GM19043 (cell line): ENCODE measurements around the gene SPAG17.
A peak's percentile ranks its signal among the peaks of the same experiment; 100 is the strongest.

Experiments used
- ATAC-seq: cut with Tn5 transposase; IDR thresholded peaks from one replicate; pipeline ENCODE4 v1.9.1; 2021; ENCODE audit warnings: low read depth; ENCODE audit not compliant: unreplicated experiment

Gene SPAG17

DNA sequence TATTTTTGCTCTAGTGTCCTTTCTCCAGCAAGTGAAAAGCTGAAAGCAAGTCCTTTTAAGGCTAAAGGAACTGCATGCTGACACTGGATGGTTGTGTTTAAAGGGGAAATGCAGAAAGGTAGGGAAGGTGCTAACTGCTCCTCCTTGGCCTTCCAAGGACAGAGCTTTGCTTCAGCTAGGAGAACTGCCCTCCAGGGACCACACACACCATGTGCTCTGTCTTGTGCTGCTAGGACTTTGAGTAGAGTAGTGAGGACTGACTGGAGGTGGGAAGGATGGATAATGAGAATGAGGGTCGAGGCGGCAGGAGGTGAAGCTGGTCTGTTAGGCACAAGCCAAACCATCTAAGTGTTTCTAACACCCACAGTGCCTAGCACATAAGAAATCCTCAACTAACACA is 177.6 kb downstream of the SPAG17 start:
- no peak for ATAC-seq

DNA sequence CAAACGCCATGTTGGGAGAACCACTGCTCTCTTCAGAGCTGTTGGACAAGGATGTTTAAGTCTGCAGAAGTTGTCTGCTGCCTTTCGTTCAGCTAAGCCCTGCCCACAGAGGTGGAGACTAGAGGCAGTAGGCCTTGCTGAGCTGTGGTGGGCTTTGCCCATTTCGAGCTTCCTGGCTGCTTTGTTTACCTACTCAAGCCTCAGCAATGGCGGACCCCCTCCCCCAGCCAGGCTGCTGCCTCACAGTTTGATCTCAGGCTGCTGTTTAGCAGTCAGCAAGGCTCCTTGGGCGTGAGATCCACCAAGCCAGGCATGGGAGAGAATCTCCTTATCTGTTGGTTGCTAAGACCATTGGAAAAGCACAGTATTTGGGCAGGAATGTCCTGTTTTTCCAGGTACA is 180.7 kb downstream of the SPAG17 start:
- no peak for ATAC-seq

DNA sequence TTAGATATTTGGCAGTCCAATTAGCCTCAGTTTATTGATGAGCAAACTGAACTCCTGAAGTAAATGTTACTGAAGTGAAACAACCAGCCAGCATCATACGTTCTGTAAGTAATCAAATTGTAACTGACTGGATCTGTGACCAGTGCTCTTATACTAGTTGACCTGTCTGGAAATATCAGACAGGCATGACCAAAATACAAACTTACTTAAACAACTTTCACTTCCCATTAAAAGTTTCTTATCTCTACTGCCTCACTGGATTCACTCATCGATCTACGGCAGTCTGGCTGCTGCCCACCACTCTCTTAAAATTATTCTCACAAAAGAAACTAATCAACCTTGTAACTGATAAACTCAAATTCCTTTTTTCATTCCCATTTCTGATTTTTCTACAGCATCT is 199.1 kb downstream of the SPAG17 start:
- peak; percentile 81 for ATAC-seq

DNA sequence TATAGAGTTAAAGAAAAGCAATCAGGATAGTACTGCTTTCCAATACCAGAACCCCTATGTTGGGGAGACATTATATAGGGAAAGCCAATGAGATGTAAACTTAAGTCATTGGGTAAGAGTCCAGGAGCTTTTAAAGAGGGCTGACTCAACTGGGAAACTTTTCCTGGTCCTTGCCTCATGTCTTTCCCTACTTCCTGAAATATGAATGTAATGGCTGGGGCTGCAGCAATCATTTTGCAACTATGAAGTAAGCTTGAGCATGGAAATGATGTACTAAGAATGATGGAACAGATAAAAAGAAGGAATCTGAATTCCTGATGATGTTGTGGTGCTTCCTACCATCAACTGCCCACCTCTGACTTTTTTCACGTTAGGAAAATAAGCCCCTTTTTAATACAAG is 199.8 kb downstream of the SPAG17 start:
- no peak for ATAC-seq

DNA sequence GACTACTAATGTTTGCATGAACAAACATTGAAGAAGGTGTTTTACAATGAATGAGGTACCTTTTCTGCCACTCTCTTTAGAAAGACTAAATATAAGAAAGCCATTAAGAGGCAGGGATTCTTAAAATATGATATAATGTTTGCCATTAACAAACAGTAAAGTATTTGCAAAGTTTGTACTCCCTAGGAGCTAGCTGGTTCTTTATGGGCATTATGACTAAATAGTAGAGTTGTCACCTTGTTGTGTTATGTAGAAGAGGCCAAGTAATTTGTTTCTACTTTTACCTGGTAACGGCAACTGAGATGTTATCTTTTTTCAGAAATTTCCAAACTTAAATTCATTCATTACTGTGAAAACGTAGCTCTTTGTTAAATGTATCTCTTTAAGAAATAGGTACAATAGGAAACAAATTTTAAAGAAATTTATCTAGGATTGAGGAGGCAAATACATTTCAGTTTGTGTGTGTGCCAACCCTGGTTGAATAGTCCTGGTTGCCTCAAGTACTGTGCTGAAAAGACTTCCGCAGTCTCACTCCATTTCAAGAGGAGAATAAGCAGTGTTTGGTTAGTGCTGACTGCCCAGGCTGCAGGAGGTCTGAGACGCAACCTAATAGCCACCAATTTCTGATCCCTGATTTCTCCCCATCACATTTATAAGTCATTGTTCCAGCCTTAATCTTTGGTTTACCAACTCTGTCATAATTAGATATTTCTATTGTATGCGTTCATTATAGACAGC is 203.4 kb downstream of the SPAG17 start:
- no peak for ATAC-seq

DNA sequence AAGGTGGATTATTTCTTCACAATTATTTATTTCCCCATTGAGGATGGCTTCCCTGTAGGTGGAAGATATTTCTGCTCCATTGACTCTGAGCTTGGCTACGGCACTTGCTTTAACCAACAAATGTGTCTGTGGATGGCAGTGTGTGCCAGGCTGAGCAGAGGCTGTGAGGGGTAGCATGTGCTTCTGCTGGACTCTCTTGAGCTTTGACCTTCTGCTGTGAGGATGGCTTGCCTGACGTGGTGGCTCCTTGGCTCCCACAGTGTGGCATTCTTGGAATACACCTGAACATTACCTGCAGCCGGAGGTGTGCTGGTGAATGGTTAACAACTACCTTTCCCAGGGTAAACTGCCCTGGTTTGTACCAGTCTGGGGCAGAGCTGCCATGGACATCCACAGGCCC is 208.6 kb downstream of the SPAG17 start:
- no peak for ATAC-seq

DNA sequence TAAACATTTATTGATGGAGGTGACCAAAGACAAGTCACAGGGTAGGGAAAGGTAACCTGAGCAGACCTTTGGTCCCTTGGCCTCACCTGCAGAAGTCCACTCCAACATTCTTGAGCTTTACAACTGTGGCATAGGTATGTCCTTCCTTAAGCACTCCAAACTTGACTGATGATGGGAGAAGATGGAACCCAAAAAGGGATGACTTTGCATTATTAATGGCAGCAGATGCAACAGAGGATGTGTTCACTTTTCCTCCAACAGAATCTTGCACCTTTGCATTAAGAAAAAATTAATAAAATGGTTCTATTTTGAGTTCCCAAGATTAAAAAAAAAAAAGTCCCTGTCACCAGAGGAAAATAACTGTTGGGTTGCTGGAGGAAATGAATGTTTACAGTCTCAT is 213.3 kb downstream of the SPAG17 start:
- ATAC-seq, result no peak

DNA sequence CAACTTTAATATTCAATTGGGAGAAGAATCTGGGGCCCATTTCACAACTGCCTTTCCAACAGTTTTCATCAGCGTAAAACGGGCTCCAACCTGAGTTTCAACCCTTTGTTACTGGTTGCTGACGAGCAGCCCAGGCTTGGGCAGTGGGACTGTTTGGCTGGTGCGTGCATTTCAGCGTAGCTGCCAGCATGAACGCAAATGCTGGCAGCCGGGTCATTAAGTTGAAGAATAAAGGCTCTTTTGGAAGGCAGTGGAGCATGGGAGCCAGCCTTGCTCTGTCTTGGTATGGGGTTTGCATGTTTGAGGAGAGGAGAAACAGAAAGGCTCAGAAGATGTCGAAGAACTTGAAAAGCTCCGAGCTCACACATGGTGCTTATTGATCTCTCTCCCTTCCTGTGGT is 214.8 kb downstream of the SPAG17 start:
- ATAC-seq, result no peak

DNA sequence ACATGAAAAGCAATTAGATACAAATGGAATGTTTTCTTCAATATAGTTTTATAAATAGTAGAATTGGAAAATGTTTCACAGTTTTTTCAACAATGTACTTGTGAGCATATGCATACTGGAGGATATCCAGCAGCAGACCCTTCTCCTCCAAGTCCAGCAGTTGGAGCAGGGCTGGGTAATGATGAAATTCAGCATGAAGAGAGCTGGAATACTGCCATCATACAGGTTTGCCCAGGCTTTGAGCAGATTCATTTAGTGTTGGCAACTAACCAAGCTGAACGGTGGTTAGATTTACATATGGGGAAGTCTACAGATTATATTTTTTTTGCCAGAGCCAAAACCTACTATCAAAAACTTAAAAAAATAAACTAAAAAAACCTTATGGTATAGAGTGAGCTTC is 217.1 kb downstream of the SPAG17 start:
- no peak for ATAC-seq

DNA sequence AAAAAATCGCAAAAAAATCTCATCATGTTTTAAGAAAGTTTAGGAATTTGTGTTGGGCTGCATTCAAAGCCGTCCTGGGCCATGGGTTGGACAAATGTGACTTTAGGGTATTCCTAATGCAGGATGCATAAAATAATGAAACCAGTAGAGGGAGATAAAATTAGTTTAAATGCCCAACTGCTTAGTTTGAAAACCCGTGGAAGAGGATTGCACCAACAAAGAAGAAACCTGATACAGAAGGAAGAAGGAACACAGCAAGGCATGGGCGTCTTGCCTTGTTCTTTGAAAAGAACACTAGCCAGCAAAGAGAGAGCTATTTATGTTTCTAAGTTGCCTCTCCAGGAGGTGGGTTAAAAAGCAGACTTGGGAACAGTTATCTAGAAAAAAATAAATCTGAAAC is 217.6 kb downstream of the SPAG17 start:
- ATAC-seq, result no peak

DNA sequence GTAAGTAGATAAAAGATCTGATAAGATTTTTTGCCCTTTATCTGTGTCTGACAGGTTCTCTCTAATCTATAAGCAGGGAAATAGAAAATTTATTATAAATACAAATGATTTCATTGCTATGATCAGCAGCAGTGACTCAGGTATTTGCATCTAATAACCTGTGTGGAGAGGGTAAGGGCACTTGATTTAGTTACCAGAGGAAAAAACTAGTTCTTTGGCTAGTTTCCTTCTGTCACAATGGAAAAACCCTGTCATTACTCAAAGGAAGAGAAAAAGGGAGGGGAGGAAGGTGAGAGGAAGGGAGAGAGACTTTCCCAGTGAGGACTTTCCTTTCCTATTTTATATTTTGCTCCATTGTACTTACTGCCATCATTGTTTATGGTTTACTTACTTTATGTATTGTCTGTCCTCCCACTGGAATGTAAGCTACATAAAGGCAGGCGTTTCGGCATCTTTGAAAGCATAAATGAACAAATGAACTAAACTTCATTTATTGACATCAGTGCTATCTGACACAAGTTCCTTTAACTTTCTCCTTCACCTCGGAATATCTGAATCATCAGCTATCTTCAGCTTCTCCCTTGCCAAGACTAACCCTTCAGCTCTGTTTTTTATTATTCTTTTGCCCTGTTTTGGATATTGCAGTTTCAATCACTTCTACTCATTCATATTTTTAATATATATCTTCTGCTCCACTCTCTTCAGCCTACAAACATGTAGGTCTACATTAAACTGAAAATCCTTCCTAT is 220.6 kb downstream of the SPAG17 start:
- ATAC-seq, result no peak

DNA sequence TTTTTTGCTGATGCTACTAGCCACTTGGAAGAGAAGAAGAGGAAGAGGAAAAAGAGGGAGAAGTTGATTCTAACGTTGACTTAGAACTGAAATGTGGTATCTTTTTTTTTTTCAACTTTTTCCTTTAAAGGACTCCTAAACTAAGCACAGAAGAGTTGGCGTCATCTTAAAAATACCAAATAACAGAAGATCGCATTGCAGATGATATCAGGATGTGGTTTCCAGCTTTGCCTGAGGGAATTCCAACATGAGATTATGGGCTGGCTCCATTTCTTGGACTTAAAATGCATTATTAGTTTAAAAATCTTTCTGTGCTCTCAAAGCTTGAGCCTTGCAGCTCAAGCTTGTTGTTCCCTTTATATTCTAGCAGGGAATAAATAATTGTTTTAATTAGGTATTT is 225.7 kb downstream of the SPAG17 start:
- no peak for ATAC-seq

DNA sequence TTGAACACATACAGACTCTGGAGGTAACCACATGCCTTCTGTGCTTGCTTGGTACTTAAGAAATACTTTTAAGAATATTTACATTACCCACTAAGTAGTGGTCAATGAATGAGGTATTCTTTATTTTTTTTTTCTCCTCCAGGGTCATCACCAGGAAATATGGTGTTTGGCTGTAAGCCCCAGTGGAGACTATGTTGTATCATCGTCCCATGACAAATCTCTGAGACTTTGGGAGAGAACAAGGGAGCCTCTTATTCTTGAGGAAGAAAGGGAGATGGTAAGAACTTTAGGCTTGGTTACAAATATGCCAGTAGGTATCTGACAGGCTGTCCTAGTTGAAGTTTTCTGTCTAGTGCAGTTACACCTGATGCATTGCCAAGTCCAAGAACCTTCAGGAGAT is 232.6 kb downstream of the SPAG17 start:
- no peak for ATAC-seq

DNA sequence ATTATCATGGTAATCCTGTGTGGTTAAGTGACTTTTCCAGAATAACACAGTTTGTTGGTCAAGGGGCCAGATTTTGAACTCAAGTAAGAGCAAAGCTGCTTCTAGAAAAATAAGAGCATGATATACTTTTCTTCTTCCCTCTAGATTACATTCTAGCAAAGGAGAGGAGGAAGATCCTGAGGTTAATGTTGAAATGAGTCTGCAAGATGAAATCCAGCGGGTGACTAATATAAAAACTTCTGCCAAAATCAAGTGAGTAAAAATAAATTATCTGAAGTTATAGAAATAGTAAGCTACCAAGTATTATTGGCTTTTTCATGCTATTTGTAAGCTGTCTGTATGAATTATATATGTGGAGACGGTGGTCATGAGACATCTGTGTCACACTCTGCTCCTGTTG is 242.7 kb downstream of the SPAG17 start:
- ATAC-seq, result no peak

DNA sequence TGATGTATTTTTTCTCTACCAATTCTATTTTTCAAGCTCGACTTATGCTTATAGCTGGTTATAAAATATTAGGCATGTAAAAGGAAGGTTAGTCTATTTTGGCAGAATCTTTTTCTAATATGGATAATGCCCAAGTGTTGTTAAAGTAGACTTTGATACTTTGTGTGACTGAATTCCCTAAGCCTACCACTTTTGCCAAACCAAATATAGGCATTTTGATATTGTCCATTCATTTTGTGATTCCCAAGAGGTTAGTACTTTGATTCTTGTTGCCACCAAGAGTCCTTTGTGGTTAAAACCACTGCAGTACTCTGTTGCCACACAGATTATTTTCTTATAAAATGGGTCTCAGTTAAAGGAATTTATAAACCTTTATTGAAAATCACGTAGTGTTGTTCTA is 251.3 kb downstream of the SPAG17 start:
- no peak for ATAC-seq

DNA sequence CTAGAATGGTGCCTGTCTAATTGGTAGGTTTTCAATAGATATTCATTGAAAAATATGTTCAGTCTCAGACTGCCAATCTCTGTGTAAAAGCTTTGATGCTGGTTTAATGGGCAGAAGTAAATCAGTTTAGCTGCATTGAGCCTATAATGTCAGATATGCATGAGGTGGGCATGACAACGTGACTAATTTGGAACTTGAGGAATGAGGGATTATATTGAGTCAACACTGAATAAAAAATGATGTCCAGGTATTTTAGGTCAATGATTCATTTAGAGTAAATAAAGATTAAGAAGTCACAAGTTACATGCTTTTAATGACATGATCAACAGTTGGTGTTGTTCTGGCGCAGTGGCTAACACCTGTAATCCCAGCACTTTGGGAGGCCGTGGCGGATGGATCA is 252.5 kb downstream of the SPAG17 start:
- ATAC-seq, result no peak

DNA sequence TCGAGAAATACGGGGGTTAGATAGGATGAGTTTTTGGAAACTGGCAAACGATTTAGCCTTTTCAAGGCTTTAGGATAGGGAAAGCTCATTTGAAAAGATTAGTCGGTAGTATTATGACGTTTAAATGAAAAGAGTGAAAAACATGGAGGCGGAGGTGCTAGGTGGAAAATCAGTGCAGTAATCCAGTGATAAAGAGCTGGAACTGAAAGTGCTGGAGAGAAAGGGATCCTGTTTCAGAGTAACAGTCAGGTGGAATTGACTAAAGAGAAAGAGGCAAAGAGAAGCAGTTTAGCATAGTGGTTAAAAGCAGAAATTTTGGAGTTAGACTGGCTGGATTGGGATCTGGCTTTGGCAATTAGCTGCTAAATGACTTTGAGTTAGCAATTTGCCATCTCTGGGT is 254.5 kb downstream of the SPAG17 start:
- no peak for ATAC-seq

DNA sequence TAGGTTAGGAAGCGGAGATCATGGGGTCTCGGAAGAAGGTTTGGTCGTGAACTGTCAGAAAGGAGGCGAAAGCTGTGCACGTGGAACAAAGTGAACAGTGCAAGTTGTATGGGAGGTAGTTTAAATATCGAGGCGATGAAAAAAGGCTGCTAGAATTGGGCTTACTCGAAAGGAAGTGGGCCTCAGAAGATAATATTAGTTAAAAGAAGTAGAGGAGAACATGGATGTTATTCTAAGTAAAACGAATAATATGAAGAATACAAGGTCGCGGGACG is 254.9 kb downstream of the SPAG17 start:
- ATAC-seq, result no peak

DNA sequence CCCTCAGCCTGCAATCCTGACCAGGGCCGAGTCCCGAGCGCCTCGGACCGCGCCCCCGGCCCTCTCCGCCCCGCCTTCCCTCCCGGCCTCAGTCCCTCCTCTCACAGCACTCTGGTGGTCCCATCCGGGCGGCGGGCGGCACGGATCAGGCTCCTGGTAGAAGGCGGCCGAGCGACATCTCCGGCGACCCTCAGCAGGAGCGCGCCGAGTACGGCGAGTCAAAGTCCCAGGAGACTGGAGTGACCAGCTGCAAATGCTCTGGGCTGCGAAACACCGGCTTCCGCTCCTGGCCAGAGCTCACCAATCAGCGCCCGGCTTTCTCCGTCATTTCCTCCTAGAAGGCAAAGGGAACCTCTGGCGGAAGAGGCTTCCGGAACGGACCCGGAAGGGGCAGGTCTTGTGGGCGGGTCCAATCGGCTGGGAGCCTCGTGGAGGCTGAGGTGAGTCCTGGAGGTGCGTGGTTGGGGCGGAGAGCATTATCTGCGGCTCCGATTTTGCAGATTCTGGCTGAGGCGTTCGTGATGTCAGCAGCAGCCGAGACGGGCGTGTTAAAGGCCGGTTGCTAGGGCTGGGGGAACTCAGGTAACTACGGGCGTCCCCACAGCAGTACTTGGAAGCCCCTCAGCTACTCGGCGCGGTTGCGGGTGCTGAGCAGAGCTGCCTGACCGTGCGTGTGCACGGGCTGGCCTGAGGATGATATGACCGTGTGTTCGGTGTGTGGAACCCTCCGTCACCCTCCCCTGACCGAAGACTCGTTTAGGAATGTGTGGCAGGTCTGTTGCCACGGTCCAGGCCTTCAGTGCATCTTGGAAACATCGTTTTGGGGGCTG is 255.5 kb downstream of the SPAG17 start, which contains the start of the genes GDAP2 and WDR3:
Gene GDAP2 (minus strand): TSS at position 279 of the 830 bp plus-strand sequence. CDS start 9,264 bp downstream, outside the sequence.
Gene WDR3 (plus strand): TSS at position 397 of the 830 bp plus-strand sequence. CDS start 3,581 bp downstream, outside the sequence.
- peak; percentile 92 for ATAC-seq

DNA sequence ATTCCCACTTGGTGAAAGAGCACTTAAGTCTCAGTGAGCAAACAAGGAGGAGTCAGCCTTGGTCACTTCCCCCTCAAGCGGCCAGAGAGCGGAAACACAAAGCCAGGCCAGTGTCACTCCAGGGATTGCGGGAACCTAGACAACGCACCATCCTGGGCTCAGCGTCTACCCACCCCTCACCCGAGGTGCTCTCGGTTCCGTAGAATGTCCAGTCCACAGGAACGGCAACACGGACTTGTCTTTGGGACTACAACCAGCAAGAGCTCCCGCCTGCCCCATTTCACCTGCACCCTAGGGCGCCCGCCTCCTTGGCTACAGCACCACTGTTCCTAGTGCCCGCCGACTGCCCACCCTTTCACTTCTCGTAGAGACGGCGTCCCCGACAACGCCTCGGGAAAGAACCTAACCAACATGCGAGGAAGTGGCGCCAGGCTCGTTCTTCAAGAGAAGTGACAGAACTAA is 256.1 kb downstream of the SPAG17 start:
- ATAC-seq, result peak; percentile 39

DNA sequence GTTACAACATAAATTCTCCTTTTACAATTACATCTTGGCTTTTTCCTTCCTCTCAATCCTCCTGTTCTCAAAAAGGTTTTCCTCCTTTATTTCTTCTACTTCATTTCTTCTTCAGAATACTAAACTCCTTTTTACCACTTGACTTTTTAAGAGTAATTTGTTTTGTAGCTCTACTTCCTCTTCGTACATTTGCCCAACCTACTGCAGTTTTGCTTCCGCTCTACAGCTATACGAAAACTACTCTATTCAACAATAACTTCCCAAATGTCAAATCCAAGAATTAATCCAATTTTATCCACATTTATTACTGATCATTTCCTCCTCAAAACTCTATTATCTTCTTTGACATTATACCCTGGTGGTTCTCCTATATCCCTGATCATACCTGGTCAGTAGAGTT is 259.0 kb downstream of the SPAG17 start:
- no peak for ATAC-seq
